ENCODE results near the gene BTBD1. TPM values are rescaled to one million over a fixed set of nuclear protein-coding genes. Genes with fewer than 3 reads are reported as not detected.
"Not testable (repeated sequence)": the region's sequence is repeated elsewhere in the genome, so short reads cannot be mapped to it uniquely, and the experiment has no call there.

BTBD1 gene
- total and polyA plus RNA-seq, 2 experiments from 2014 or later = 60.3 to 121 TPM

DNA sequence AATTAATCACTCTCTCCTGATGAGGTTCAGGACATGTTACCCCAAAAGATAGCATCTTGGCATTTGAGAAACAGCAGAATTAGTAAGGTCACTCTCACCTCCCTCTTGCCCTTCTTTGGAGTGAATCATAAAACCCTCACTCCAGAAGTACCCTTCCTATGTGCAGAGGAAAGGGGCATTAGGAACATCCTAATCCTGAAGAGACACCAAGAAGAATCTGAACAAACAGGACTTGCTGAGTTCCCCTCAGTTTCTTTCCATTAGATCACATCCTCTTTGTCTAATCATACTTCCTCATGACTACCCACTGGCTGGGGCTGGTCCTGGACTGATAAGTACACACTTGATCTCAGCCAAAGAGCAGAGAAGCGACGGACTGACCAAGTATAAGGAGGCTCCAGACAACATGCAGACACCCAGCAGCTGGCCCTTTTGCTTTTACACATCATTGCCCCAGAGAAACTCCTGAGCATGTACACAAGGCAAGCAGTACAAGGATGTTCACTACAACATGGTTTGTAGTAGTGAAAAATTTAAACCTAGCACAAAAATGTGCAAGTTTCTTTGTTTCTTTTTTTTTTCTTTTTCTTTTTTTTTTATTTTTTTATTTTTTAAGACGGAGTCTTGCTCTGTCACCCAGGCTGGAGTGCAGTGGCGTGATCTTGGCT is 25.4 kb upstream of the BTBD1 start:
- Histone ChIP-seq H3K9me3 (ENCODE audit: low read depth) (no peaks in the 10 kb centered on the region), H3K36me3 (ENCODE audit: low read depth) (no peaks in the 10 kb centered on the region), H3K4me3 (no peak overlapping the region), H3K4me2 (ENCODE audit: unreplicated experiment) (no peak overlapping the region), H4K20me1 (ENCODE audit: insufficient read depth) (no peaks in the 10 kb centered on the region), H3K79me2 (ENCODE audit: insufficient read depth) (no peaks in the 10 kb centered on the region), H2AFZ (no peak overlapping the region), H3K9ac (no peak overlapping the region), H3K4me1 (ENCODE audit: insufficient read depth) (no peaks in the 10 kb centered on the region), H3F3A (ENCODE audit: insufficient read depth) (no peaks in the 10 kb centered on the region), H3K27me3 (replicated peaks; ENCODE audit: insufficient read depth) (peaks cover 7% of the 10 kb centered on the region; the same call in 1 of the 2 replicates), H3K27ac (no peak overlapping the region), H3K9me2 (ENCODE audit: insufficient read depth) (no peaks in the 10 kb centered on the region)
- in situ Hi-C loops (cut with MboI) = no loop called here
- DNase-seq = peak; percentile 17
- WGBS, 2 experiments (ENCODE audit: low coverage in 1 of 2, low lambda C conversion rate in 2 of 2, missing lambda C conversion rate in 2 of 2) = 79 to 81% methylated on average over 4 of the region's 4 CpGs
- TF ChIP-seq EZH2phosphoT487 (IDR thresholded peaks at IDR 0.05; ENCODE audit: insufficient read depth, low read depth) = no peak
- no peak for TF ChIP-seq EZH2 (IDR thresholded peaks at IDR 0.05; ENCODE audit: insufficient read depth, poor library complexity, severe bottlenecking)

DNA sequence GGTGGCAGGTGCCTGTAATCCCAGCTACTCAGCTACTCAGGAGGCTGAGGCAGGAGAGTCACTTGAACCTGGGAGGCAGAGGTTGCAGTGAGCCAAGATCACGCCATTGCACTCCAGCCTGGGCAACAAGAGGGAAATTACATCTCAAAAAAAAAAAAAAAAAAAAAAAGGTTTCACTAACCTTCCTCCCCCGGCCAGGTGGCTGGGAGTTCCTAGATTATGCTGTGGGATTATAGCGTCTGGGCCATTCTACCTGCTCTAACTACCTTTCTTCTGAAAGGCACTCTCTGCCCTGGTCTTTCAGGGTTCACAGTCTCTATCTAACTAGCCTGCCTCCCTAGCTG is 24.9 kb upstream of the BTBD1 start:
- H3F3A ChIP-seq (ENCODE audit: insufficient read depth); H3K79me2 ChIP-seq (ENCODE audit: insufficient read depth); H3K9ac ChIP-seq; H3K36me3 ChIP-seq (ENCODE audit: low read depth); H3K9me3 ChIP-seq (ENCODE audit: low read depth); H3K4me2 ChIP-seq (ENCODE audit: unreplicated experiment); in situ Hi-C loops (cut with MboI); H2AFZ ChIP-seq; H3K4me1 ChIP-seq (ENCODE audit: insufficient read depth); H3K9me2 ChIP-seq (ENCODE audit: insufficient read depth); H4K20me1 ChIP-seq (ENCODE audit: insufficient read depth); H3K27ac ChIP-seq; H3K27me3 ChIP-seq (replicated peaks; ENCODE audit: insufficient read depth); H3K4me3 ChIP-seq; DNase-seq: not testable (repeated sequence)
- WGBS, 2 experiments (ENCODE audit: low coverage in 1 of 2, low lambda C conversion rate in 2 of 2, missing lambda C conversion rate in 2 of 2) = 80 to 88% methylated on average over 3 of the region's 3 CpGs

DNA sequence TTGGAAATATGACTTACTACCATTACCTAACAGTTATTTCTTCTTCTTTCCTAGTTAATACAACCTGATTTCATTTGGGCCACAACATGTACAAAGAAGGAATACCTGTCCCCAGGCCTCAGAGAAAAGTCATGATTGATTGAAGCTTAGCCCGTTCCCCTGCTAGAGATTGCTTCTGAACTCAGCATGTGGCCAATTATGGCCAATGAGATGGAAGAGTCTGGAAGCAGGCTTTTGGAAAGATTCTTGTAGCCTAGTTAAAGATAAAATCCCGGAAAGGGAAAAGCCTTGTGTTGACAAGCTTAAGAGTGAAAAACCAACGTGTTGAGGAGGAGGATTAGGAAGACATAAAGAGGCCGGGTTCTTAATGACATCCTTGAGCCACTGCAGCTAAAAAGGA is 23.4 kb upstream of the BTBD1 start:
- DNase-seq = no peak
- Histone ChIP-seq H3K4me2 (ENCODE audit: unreplicated experiment) (no peak overlapping the region), H3K27me3 (replicated peaks; ENCODE audit: insufficient read depth) (0 out of 2 replicates have a peak, but pooled peaks cover 7% of the 10 kb centered on the region), H3K4me1 (ENCODE audit: insufficient read depth) (no peaks in the 10 kb centered on the region), H3K9me3 (ENCODE audit: low read depth) (no peaks in the 10 kb centered on the region), H3K9ac (no peak overlapping the region), H3K4me3 (no peak overlapping the region), H3K36me3 (ENCODE audit: low read depth) (no peaks in the 10 kb centered on the region), H3K27ac (no peak overlapping the region), H3K9me2 (ENCODE audit: insufficient read depth) (no peaks in the 10 kb centered on the region), H3K79me2 (ENCODE audit: insufficient read depth) (no peaks in the 10 kb centered on the region), H2AFZ (no peak overlapping the region), H4K20me1 (ENCODE audit: insufficient read depth) (no peaks in the 10 kb centered on the region), H3F3A (ENCODE audit: insufficient read depth) (no peaks in the 10 kb centered on the region)
- TF ChIP-seq EZH2 (IDR thresholded peaks at IDR 0.05; ENCODE audit: insufficient read depth, poor library complexity, severe bottlenecking) = no peak
- 19 to 21% methylated on average over 4 of the region's 4 CpGs for WGBS, 2 experiments (ENCODE audit: low coverage in 1 of 2, low lambda C conversion rate in 2 of 2, missing lambda C conversion rate in 2 of 2)
- in situ Hi-C loops (cut with MboI) = no loop called here

DNA sequence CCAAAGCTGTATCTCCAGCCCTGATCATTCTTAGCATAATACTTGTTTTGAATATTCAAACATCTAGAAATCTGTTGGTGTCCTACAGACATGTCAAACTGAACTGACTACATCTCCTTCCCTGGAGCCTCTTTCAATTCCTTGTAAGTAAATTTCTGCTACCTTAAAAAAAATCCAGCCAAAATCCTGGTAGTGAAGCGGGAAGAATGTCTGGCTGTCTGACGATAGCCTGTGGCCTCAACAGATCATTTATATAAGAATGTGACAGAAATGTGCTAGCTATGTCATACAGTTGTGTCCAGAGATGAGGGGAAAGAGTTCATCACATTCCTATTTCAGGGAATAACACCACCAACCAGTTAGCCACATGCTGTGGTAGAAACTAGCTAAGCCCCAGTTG is 21.8 kb upstream of the BTBD1 start:
- no peak for TF ChIP-seq EZH2phosphoT487 (IDR thresholded peaks at IDR 0.05; ENCODE audit: insufficient read depth, low read depth)
- TF ChIP-seq EZH2 (IDR thresholded peaks at IDR 0.05; ENCODE audit: insufficient read depth, poor library complexity, severe bottlenecking) = no peak
- no peak overlapping the region for H2AFZ ChIP-seq
- DNase-seq = no peak

DNA sequence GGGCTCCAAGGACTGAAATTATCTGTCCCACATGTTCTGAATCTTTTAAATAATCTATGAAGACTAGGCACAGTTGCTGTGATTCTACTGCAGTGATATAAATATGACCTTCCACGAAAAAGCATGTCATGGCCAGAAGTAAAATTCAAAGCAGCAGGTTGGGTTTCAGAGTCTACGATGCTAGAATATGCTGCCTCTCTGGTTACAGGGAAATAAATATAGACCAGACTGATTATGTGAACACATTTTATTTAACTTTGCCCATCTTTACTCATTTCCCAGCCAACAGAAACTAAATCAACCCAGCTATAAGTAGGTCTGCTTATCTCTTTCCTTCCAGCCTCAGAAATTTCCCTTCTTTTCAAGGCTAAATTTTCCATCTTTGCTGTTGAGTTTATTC is 20.5 kb upstream of the BTBD1 start:
- in situ Hi-C loops (cut with MboI) = no loop called here
- H3K36me3 ChIP-seq (ENCODE audit: low read depth) = no peaks in the 10 kb centered on the region
- no peaks in the 10 kb centered on the region for H3K9me3 ChIP-seq (ENCODE audit: low read depth)
- no peak overlapping the region for H2AFZ ChIP-seq
- H3K4me1 ChIP-seq (ENCODE audit: insufficient read depth) = no peaks in the 10 kb centered on the region
- no peaks in the 10 kb centered on the region for H3K9me2 ChIP-seq (ENCODE audit: insufficient read depth)
- H3K27ac ChIP-seq = no peak overlapping the region
- no peak overlapping the region for H3K9ac ChIP-seq
- TF ChIP-seq EZH2 (IDR thresholded peaks at IDR 0.05; ENCODE audit: insufficient read depth, poor library complexity, severe bottlenecking) (no peak), EZH2phosphoT487 (IDR thresholded peaks at IDR 0.05; ENCODE audit: insufficient read depth, low read depth) (no peak)
- DNase-seq = no peak
- H3K4me3 ChIP-seq = no peak overlapping the region
- 28 to 39% methylated on average over 2 of the region's 2 CpGs for WGBS, 2 experiments (ENCODE audit: low coverage in 1 of 2, low lambda C conversion rate in 2 of 2, missing lambda C conversion rate in 2 of 2)
- no peaks in the 10 kb centered on the region for H3K79me2 ChIP-seq (ENCODE audit: insufficient read depth)
- H3K4me2 ChIP-seq (ENCODE audit: unreplicated experiment) = no peak overlapping the region
- H3K27me3 ChIP-seq (replicated peaks; ENCODE audit: insufficient read depth) = peaks cover 7% of the 10 kb centered on the region; the same call in 1 of the 2 replicates
- H3F3A ChIP-seq (ENCODE audit: insufficient read depth) = no peaks in the 10 kb centered on the region
- no peaks in the 10 kb centered on the region for H4K20me1 ChIP-seq (ENCODE audit: insufficient read depth)

More for the DNA sequence above, 21.8 kb upstream of the BTBD1 start:
- Histone ChIP-seq H4K20me1 (ENCODE audit: insufficient read depth) (no peaks in the 10 kb centered on the region), H3K9me3 (ENCODE audit: low read depth) (no peaks in the 10 kb centered on the region), H3K4me2 (ENCODE audit: unreplicated experiment) (no peak overlapping the region), H3K27me3 (replicated peaks; ENCODE audit: insufficient read depth) (0 out of 2 replicates have a peak, but pooled peaks cover 7% of the 10 kb centered on the region), H3K27ac (no peak overlapping the region), H3K4me3 (no peak overlapping the region), H3K79me2 (ENCODE audit: insufficient read depth) (no peaks in the 10 kb centered on the region), H3K36me3 (ENCODE audit: low read depth) (no peaks in the 10 kb centered on the region), H3K9me2 (ENCODE audit: insufficient read depth) (no peaks in the 10 kb centered on the region), H3F3A (ENCODE audit: insufficient read depth) (no peaks in the 10 kb centered on the region), H3K4me1 (ENCODE audit: insufficient read depth) (no peaks in the 10 kb centered on the region), H3K9ac (no peak overlapping the region)
- WGBS, 2 experiments (ENCODE audit: low coverage in 1 of 2, low lambda C conversion rate in 2 of 2, missing lambda C conversion rate in 2 of 2) = 20 to 30% methylated on average over 2 of the region's 2 CpGs
- in situ Hi-C loops (cut with MboI) = no loop called here

DNA sequence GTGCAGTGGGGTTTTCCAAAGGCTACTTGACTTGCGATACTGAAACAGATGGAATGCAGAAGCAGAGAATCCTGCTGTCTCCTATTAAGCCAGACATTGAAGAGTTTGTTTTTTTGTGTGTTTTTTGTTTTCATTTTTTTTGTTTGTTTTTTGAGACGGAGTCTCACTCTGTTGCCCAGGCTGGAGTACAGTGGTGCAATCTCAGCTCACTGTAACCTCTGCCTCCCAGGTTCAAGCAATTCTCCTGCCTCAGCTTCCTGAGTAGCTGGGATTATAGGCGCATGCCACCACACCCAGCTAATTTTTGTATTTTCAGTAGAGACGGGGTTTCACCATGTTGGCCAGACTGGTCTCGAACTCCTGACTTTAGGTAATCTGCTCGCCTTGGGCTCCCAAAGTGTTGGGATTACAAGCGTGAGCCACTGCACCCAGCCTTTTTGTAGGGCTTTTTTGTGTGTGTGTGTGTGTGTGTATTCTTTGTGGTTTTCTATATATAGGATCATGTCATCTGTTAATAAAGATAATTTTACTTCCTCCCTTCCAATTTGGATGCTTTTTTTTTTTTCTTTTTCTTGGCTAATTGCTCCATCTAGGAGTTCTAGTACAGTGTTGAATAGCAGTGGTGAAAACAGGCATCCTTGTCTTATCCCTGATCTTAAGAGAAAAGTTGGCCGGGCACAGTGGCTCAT is 19.0 kb upstream of the BTBD1 start:
- in situ Hi-C loops (cut with MboI) = not testable (repeated sequence)

DNA sequence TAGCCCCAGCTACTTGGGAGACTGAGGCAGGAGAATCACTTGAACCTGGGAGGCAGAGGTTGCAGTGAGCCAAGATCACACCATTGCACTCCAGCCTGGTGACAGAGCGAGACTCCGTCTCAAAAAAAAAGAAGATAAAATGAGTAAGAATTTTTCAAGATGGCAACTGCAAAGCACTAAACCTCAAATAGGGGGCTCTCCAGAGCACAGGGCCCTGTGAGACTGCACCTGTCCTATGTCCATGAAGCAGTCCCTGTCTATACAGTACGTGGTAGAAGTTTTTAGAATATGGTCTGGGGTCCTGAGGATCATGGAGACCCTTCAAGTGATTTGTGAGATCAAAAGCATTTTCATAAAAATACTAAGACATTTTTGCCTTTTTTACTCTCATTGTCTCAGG is 18.4 kb upstream of the BTBD1 start:
- DNase-seq; H3K9ac ChIP-seq; H2AFZ ChIP-seq; H3K36me3 ChIP-seq (ENCODE audit: low read depth); H3K4me3 ChIP-seq; in situ Hi-C loops (cut with MboI); H3K4me1 ChIP-seq (ENCODE audit: insufficient read depth); H3K9me2 ChIP-seq (ENCODE audit: insufficient read depth); H3K4me2 ChIP-seq (ENCODE audit: unreplicated experiment); H4K20me1 ChIP-seq (ENCODE audit: insufficient read depth); H3K79me2 ChIP-seq (ENCODE audit: insufficient read depth); H3K27me3 ChIP-seq (replicated peaks; ENCODE audit: insufficient read depth); H3K27ac ChIP-seq; H3F3A ChIP-seq (ENCODE audit: insufficient read depth); H3K9me3 ChIP-seq (ENCODE audit: low read depth): not testable (repeated sequence)
- 72 to 75% methylated on average over 3 of the region's 3 CpGs for WGBS, 2 experiments (ENCODE audit: low coverage in 1 of 2, low lambda C conversion rate in 2 of 2, missing lambda C conversion rate in 2 of 2)

More for the DNA sequence above, 19.0 kb upstream of the BTBD1 start:
- H3K9me2 ChIP-seq (ENCODE audit: insufficient read depth); H4K20me1 ChIP-seq (ENCODE audit: insufficient read depth); H3K4me2 ChIP-seq (ENCODE audit: unreplicated experiment); H3K4me1 ChIP-seq (ENCODE audit: insufficient read depth); H3K9ac ChIP-seq; H3K9me3 ChIP-seq (ENCODE audit: low read depth); H3K36me3 ChIP-seq (ENCODE audit: low read depth); H2AFZ ChIP-seq; H3F3A ChIP-seq (ENCODE audit: insufficient read depth); H3K27ac ChIP-seq; H3K27me3 ChIP-seq (replicated peaks; ENCODE audit: insufficient read depth); H3K79me2 ChIP-seq (ENCODE audit: insufficient read depth); H3K4me3 ChIP-seq; DNase-seq: not testable (repeated sequence)
- 57 to 59% methylated on average over 8 of the region's 8 CpGs for WGBS, 2 experiments (ENCODE audit: low coverage in 1 of 2, low lambda C conversion rate in 2 of 2, missing lambda C conversion rate in 2 of 2)
